ENCODE measurements around the gene TBK1.

GRCh38 chr12:64478661-64479060, 26.7 kb downstream of the TBK1 start:
- no peak for TF ChIP-seq EP300 (IDR thresholded peaks at IDR 0.05)
- TF ChIP-seq, protein P1, sequence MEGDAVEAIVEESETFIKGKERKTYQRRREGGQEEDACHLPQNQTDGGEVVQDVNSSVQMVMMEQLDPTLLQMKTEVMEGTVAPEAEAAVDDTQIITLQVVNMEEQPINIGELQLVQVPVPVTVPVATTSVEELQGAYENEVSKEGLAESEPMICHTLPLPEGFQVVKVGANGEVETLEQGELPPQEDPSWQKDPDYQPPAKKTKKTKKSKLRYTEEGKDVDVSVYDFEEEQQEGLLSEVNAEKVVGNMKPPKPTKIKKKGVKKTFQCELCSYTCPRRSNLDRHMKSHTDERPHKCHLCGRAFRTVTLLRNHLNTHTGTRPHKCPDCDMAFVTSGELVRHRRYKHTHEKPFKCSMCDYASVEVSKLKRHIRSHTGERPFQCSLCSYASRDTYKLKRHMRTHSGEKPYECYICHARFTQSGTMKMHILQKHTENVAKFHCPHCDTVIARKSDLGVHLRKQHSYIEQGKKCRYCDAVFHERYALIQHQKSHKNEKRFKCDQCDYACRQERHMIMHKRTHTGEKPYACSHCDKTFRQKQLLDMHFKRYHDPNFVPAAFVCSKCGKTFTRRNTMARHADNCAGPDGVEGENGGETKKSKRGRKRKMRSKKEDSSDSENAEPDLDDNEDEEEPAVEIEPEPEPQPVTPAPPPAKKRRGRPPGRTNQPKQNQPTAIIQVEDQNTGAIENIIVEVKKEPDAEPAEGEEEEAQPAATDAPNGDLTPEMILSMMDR (IDR thresholded peaks at IDR 0.05) = no peak

All from ovary (tissue), 3 donors.